Osteoblast (primary cell): ENCODE data around the gene HPSE2. TPM values are rescaled to one million over a fixed set of nuclear protein-coding genes. Genes with fewer than 3 reads are reported as not detected.

Source experiments
- DNase-seq: peaks from one replicate; pipeline ENCODE4 v3.0.0; 2011; ENCODE audit warnings: low spot score, mixed read lengths; ENCODE audit not compliant: insufficient read length; ENCODE audit errors: missing footprints
- H2AFZ ChIP-seq: 2 replicates; pipeline ENCODE4 v1.6.0; 2011; ENCODE audit warnings: mild to moderate bottlenecking, low read length
- H3K27ac ChIP-seq: 2 replicates; pipeline ENCODE4 v1.5.1; 2011; ENCODE audit warnings: mild to moderate bottlenecking, low read depth, low read length, moderate library complexity
- H3K27me3 ChIP-seq: 2 replicates; pipeline ENCODE4 v1.6.0; 2012; ENCODE audit warnings: mild to moderate bottlenecking, control low read depth, inconsistent platforms, low read length, moderate library complexity; ENCODE audit not compliant: insufficient read depth
- H3K36me3 ChIP-seq: 2 replicates; pipeline ENCODE4 v1.5.1; 2011; ENCODE audit warnings: mild to moderate bottlenecking, low read length, control low read depth, moderate library complexity; ENCODE audit not compliant: insufficient read depth
- H3K4me1 ChIP-seq: 2 replicates; pipeline ENCODE4 v1.5.1; 2011; ENCODE audit warnings: mild to moderate bottlenecking, low read length, control low read depth, moderate library complexity; ENCODE audit not compliant: insufficient read depth
- H3K4me2 ChIP-seq: 2 replicates; pipeline ENCODE4 v1.6.0; 2011; ENCODE audit warnings: mild to moderate bottlenecking, low read length; ENCODE audit not compliant: insufficient read depth
- H3K4me3 ChIP-seq: fragments of 200-600 bp; sonication (generic); 3 replicates; pipeline ENCODE4 v1.5.1; 2012; ENCODE audit warnings: mild to moderate bottlenecking, low read length, inconsistent platforms; ENCODE audit not compliant: insufficient read depth
- H3K79me2 ChIP-seq: 2 replicates; pipeline ENCODE4 v1.6.0; 2012; ENCODE audit warnings: mild to moderate bottlenecking, low read length, control low read depth, inconsistent platforms; ENCODE audit not compliant: insufficient read depth
- H3K9me3 ChIP-seq: 2 replicates; pipeline ENCODE4 v1.5.1; 2011; ENCODE audit warnings: low read depth, low read length, control low read depth
- H4K20me1 ChIP-seq: 2 replicates; pipeline ENCODE4 v1.6.0; 2012; ENCODE audit warnings: mild to moderate bottlenecking, low read length, control low read depth; ENCODE audit not compliant: insufficient read depth
- total RNA-seq: library from RNA; depleted of rRNA; stranded (reverse); fragments of >200 nt; gene quantifications from 2 replicates; pipeline ENCODE4 v1.2.3, GENCODE V29; 2012
- TF ChIP-seq, protein P1 (sequence below): IDR thresholded peaks from 2 replicates; pipeline ENCODE4 v1.5.1; 2011; ENCODE audit warnings: mild to moderate bottlenecking, low read depth, low read length, moderate library complexity; ENCODE audit errors: extremely low read depth

The HPSE2 gene
- total RNA-seq, 1 donor = not detected

- Histone ChIP-seq H3K36me3 (no peaks in the 10 kb centered on the region), H3K79me2 (no peaks in the 10 kb centered on the region), H3K4me3 (no peak overlapping the region), H3K27ac (no peak overlapping the region), H4K20me1 (no peaks in the 10 kb centered on the region), H3K9me3 (no peaks in the 10 kb centered on the region), H2AFZ (peak overlapping the region; percentile 86), H3K4me2 (no peak overlapping the region), H3K27me3 (peaks cover 20% of the 10 kb centered on the region), H3K4me1 (peaks cover 5% of the 10 kb centered on the region)
- TF ChIP-seq, protein P1, sequence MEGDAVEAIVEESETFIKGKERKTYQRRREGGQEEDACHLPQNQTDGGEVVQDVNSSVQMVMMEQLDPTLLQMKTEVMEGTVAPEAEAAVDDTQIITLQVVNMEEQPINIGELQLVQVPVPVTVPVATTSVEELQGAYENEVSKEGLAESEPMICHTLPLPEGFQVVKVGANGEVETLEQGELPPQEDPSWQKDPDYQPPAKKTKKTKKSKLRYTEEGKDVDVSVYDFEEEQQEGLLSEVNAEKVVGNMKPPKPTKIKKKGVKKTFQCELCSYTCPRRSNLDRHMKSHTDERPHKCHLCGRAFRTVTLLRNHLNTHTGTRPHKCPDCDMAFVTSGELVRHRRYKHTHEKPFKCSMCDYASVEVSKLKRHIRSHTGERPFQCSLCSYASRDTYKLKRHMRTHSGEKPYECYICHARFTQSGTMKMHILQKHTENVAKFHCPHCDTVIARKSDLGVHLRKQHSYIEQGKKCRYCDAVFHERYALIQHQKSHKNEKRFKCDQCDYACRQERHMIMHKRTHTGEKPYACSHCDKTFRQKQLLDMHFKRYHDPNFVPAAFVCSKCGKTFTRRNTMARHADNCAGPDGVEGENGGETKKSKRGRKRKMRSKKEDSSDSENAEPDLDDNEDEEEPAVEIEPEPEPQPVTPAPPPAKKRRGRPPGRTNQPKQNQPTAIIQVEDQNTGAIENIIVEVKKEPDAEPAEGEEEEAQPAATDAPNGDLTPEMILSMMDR = no peak
- DNase-seq = no peak
Measured at GRCh38 chr10:98466861-98467505, 768.7 kb downstream of the HPSE2 start.

- Histone ChIP-seq H3K4me3 (no peak overlapping the region), H2AFZ (no peak overlapping the region), H4K20me1 (no peaks in the 10 kb centered on the region), H3K4me1 (peaks cover 12% of the 10 kb centered on the region), H3K4me2 (no peak overlapping the region), H3K79me2 (no peaks in the 10 kb centered on the region), H3K9me3 (no peaks in the 10 kb centered on the region), H3K27me3 (peaks cover 14% of the 10 kb centered on the region), H3K27ac (no peak overlapping the region), H3K36me3 (no peaks in the 10 kb centered on the region)
- TF ChIP-seq, protein P1 = no peak
- DNase-seq = no peak
Measured at GRCh38 chr10:98465866-98466265, 769.8 kb downstream of the HPSE2 start.

DNA sequence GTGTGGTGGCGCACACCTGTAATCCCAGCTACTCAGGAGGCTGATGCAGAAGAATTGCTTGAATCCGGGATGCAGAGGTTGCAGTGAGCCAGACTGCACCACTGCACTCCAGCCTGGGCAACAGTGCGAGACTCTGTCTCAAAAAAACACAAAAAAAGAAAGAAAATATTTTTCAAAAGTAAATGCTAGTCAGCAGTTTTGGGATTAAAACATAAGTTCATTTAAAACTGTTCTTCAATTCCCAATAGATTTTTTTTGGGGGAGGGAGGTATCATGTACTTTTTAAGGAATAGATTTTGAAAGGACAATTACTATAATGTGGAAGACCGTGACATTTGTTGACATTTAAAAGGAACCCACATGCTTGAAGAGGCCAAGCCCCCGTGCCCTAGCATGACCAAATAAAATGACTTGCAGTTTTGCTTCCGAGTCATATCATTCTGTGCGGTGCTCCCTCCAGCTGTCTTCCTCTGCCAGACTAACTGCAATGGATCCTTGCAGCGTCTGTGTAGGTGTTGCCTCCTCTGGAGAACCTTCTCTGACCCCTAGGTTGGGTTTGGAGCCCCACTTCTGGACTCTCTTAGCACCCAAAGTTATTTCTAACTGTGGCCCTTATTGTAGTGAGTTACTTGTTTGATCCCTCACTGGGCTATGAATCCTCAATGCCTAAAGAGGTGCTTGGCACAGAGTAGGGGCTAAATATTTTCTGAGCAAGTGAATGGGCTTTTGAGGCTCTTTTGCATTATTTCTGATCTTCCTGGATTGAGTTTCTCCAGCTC, 771.5 kb downstream of the HPSE2 start:
- no peak overlapping the region for H2AFZ ChIP-seq
- H3K79me2 ChIP-seq = no peaks in the 10 kb centered on the region
- no peak for DNase-seq

GRCh38 chr10:98463016-98463415, 772.6 kb downstream of the HPSE2 start:
- Histone ChIP-seq H4K20me1 (no peaks in the 10 kb centered on the region), H3K27me3 (peaks cover 5% of the 10 kb centered on the region), H3K4me2 (no peak overlapping the region), H3K27ac (no peak overlapping the region), H3K79me2 (no peaks in the 10 kb centered on the region), H3K36me3 (no peaks in the 10 kb centered on the region), H3K4me1 (peaks cover 20% of the 10 kb centered on the region), H3K9me3 (no peaks in the 10 kb centered on the region), H2AFZ (no peak overlapping the region), H3K4me3 (no peak overlapping the region)
- DNase-seq = no peak
- TF ChIP-seq, protein P1 = no peak

More for the DNA sequence above, 771.5 kb downstream of the HPSE2 start:
- no peaks in the 10 kb centered on the region for H3K9me3 ChIP-seq
- peaks cover 20% of the 10 kb centered on the region for H3K4me1 ChIP-seq
- H3K36me3 ChIP-seq = no peaks in the 10 kb centered on the region
- TF ChIP-seq, protein P1 = no peak
- no peaks in the 10 kb centered on the region for H4K20me1 ChIP-seq
- H3K27ac ChIP-seq = no peak overlapping the region
- H3K4me3 ChIP-seq = no peak overlapping the region
- peaks cover 10% of the 10 kb centered on the region for H3K27me3 ChIP-seq
- H3K4me2 ChIP-seq = no peak overlapping the region
